OCI-LY3 (cell line): Measurements from ENCODE around the gene SECISBP2.

Experiments used
- H2AFZ ChIP-seq: fragments of 200-600, 300-600 bp; shearing (Covaris generic); 2 replicates; pipeline ENCODE4 v1.6.0; 2014; ENCODE audit warnings: antibody characterized with exemption, low read depth, low read length
- H3K27ac ChIP-seq: fragments of 200-600, 300-600 bp; sonication (generic); 2 replicates; pipeline ENCODE4 v1.5.1; 2014; ENCODE audit warnings: mild to moderate bottlenecking, low read length, moderate library complexity, mixed read lengths
- H3K27me3 ChIP-seq: fragments of 200-600, 300-600 bp; sonication (generic); 2 replicates; pipeline ENCODE4 v1.6.1; 2014; ENCODE audit warnings: low read depth, low read length, mixed read lengths
- H3K36me3 ChIP-seq: fragments of 200-600, 300-600 bp; sonication (generic); replicated peaks from 2 replicates; pipeline ENCODE3; 2014; ENCODE audit warnings: low read depth, low read length, mixed read lengths
- H3K4me1 ChIP-seq: fragments of 300-600, 200-600 bp; sonication (generic); 2 replicates; pipeline ENCODE4 v1.6.1; 2014; ENCODE audit warnings: low read length, mixed read lengths
- H3K4me2 ChIP-seq: fragments of 200-600, 300-600 bp; sonication (generic); 2 replicates; pipeline ENCODE4 v1.6.1; 2014; ENCODE audit warnings: low read length, mixed read lengths
- H3K4me3 ChIP-seq: fragments of 300-600, 200-600 bp; sonication (generic); 2 replicates; pipeline ENCODE4 v1.5.1; 2014; ENCODE audit warnings: antibody characterized with exemption, mild to moderate bottlenecking, low read length, moderate library complexity
- H3K79me2 ChIP-seq: fragments of 300-600, 200-600 bp; shearing (Covaris generic); 2 replicates; pipeline ENCODE4 v1.6.1; 2014; ENCODE audit warnings: mild to moderate bottlenecking, low read length, mixed read lengths
- H3K9ac ChIP-seq: fragments of 300-600, 200-600 bp; shearing (Covaris generic); 2 replicates; pipeline ENCODE4 v1.6.0; 2014; ENCODE audit warnings: mild to moderate bottlenecking, low read length, moderate library complexity
- H3K9me3 ChIP-seq: fragments of 200-600, 300-600 bp; shearing (Covaris generic); 2 replicates; pipeline ENCODE4 v1.6.1; 2014; ENCODE audit warnings: low read length, mixed read lengths; ENCODE audit not compliant: insufficient read depth
- H4K20me1 ChIP-seq: fragments of 200-600, 300-600 bp; sonication (generic); 2 replicates; pipeline ENCODE4 v1.6.1; 2016; ENCODE audit warnings: low read length, mixed read lengths; ENCODE audit not compliant: insufficient read depth
- CTCF ChIP-seq: fragments of 200-600, 300-600 bp; sonication (generic); IDR thresholded peaks from 2 replicates; pipeline ENCODE4 v1.5.1; 2014; ENCODE audit warnings: antibody characterized with exemption, low read length, low read depth
- EZH2phosphoT487 ChIP-seq: fragments of 200-600 bp; shearing (Covaris generic); IDR thresholded peaks from 2 replicates; pipeline ENCODE4 v1.6.1; 2018; ENCODE audit warnings: antibody characterized with exemption, mixed run types, low read depth

SECISBP2 gene

GRCh38 chr9:89350988-89351557 is 32.8 kb downstream of the SECISBP2 start:
- no peaks in the 10 kb centered on the region for H3K4me1 ChIP-seq
- no peak overlapping the region for H3K27ac ChIP-seq
- no peaks in the 10 kb centered on the region for H3K79me2 ChIP-seq
- TF ChIP-seq CTCF (no peak), EZH2phosphoT487 (no peak)
- H3K9me3 ChIP-seq, result no peaks in the 10 kb centered on the region
- H2AFZ ChIP-seq, result no peak overlapping the region
- no peak overlapping the region for H3K4me2 ChIP-seq
- H3K4me3 ChIP-seq, result no peak overlapping the region
- peaks cover 60% of the 10 kb centered on the region for H3K36me3 ChIP-seq
- H4K20me1 ChIP-seq, result no peaks in the 10 kb centered on the region
- no peaks in the 10 kb centered on the region for H3K27me3 ChIP-seq
- no peak overlapping the region for H3K9ac ChIP-seq

GRCh38 chr9:89351584-89352300 is 33.4 kb downstream of the SECISBP2 start:
- Histone ChIP-seq H4K20me1 (no peaks in the 10 kb centered on the region), H3K4me1 (no peaks in the 10 kb centered on the region), H3K79me2 (no peaks in the 10 kb centered on the region), H2AFZ (no peak overlapping the region), H3K4me2 (no peak overlapping the region), H3K9me3 (no peaks in the 10 kb centered on the region), H3K9ac (no peak overlapping the region), H3K36me3 (peaks cover 57% of the 10 kb centered on the region), H3K27ac (no peak overlapping the region), H3K27me3 (no peaks in the 10 kb centered on the region), H3K4me3 (no peak overlapping the region)
- TF ChIP-seq EZH2phosphoT487 (no peak), CTCF (no peak)

- Histone ChIP-seq H3K4me3 (no peak overlapping the region), H3K27me3 (no peaks in the 10 kb centered on the region), H3K79me2 (no peaks in the 10 kb centered on the region), H3K36me3 (peaks cover 63% of the 10 kb centered on the region), H2AFZ (no peak overlapping the region), H3K27ac (no peak overlapping the region), H4K20me1 (no peaks in the 10 kb centered on the region), H3K9ac (no peak overlapping the region), H3K9me3 (no peaks in the 10 kb centered on the region), H3K4me1 (no peaks in the 10 kb centered on the region), H3K4me2 (no peak overlapping the region)
- TF ChIP-seq EZH2phosphoT487, result no peak
- no peak for TF ChIP-seq CTCF
Observed at GRCh38 chr9:89352451-89352850, 34.2 kb downstream of the SECISBP2 start.

GRCh38 chr9:89352874-89353649 is 34.8 kb downstream of the SECISBP2 start:
- Histone ChIP-seq H3K4me2 (no peak overlapping the region), H3K4me1 (no peaks in the 10 kb centered on the region), H3K9ac (no peak overlapping the region), H3K4me3 (no peak overlapping the region), H3K9me3 (no peaks in the 10 kb centered on the region), H2AFZ (no peak overlapping the region), H4K20me1 (no peaks in the 10 kb centered on the region), H3K79me2 (no peaks in the 10 kb centered on the region), H3K27me3 (no peaks in the 10 kb centered on the region), H3K27ac (no peak overlapping the region), H3K36me3 (peaks cover 63% of the 10 kb centered on the region)
- TF ChIP-seq CTCF, result no peak
- no peak for TF ChIP-seq EZH2phosphoT487
